Thyroid gland (tissue), 4 donors: ENCODE measurements around the gene CTDSP2. TPM values are rescaled to one million over a fixed set of nuclear protein-coding genes. Genes with fewer than 3 reads are reported as not detected.

Experiments
- DNase-seq, 2 donors: peaks; one replicate each; pipeline ENCODE4 v3.0.0-alpha.2; 2019
- H3K27ac ChIP-seq, 3 donors: fragments of 200-600 bp; sonication (generic); 1 replicate in 2 of 3; 2 replicates in 1 of 3; pipeline ENCODE4 v1.5.1; 2016 to 2019; ENCODE audit warnings: mild to moderate bottlenecking in 1 of 3, moderate library complexity in 1 of 3
- H3K27me3 ChIP-seq: fragments of 200-600 bp; sonication (generic); one replicate; pipeline ENCODE4 v1.5.1; 2019
- H3K36me3 ChIP-seq, 2 donors: fragments of 200-600 bp; sonication (generic); one replicate each; pipeline ENCODE4 v1.5.1; 2016 to 2019
- H3K4me1 ChIP-seq, 2 donors: fragments of 200-600 bp; sonication (generic); one replicate each; pipeline ENCODE4 v1.5.1; 2017 to 2019
- H3K4me3 ChIP-seq, 3 donors: fragments of 200-600 bp; sonication (generic); replicated peaks in 1 of 3; 1 replicate in 2 of 3; 2 replicates in 1 of 3; pipeline ENCODE4 v1.5.1; 2016; ENCODE audit warnings: mild to moderate bottlenecking in 1 of 3
- H3K9me3 ChIP-seq: fragments of 200-600 bp; sonication (generic); one replicate; pipeline ENCODE4 v1.5.1; 2017
- POLR2A ChIP-seq, 2 donors: fragments of 450-650 bp; IDR thresholded peaks; one replicate each; pipeline ENCODE4 v1.6.1; 2017; ENCODE audit warnings: antibody characterized with exemption in 2 of 2, mild to moderate bottlenecking in 2 of 2, moderate library complexity in 1 of 2
- WGBS, 2 donors: methylation state at CpG; one replicate each; pipeline ENCODE4 v1.1.5; 2017; 5-methylcytosine and 5-hydroxymethylcytosine counted together
- intact Hi-C: fragments of 100-400 bp; cut with DNase I; formaldehyde crosslinking; loops from one replicate; pipeline ENCODE4 v1.15.1; 2023
- microRNA counts, 2 donors: library from miRNA; unstranded; fragments of <30 nt; microRNA quantifications; one replicate each; lab custom pipeline; 2016 to 2017
- microRNA-seq: library from miRNA; unstranded; fragments of <30 nt; microRNA quantifications from one replicate; pipeline ENCODE4, GENCODE V29; 2016
- small RNA-seq: library from RNA; depleted of rRNA; stranded (forward); fragments of <200 nt; gene quantifications from one replicate; pipeline ENCODE3, GENCODE V24; 2016
- total RNA-seq, 4 donors: library from RNA; depleted of rRNA; stranded (reverse); fragments of >200 nt; gene quantifications; one replicate each; pipeline ENCODE4 v1.2.3, GENCODE V29; 2016
- TF ChIP-seq, protein P1 (sequence below), 6 experiments: fragments of 200-600 bp in 3 of 6; fragments of 450-650 bp in 3 of 6; sonication (generic) in 3 of 6; IDR thresholded peaks; one replicate each; pipeline ENCODE4 v1.5.1; 2016 to 2019; ENCODE audit warnings: antibody characterized with exemption in 6 of 6, mild to moderate bottlenecking in 2 of 6, inconsistent platforms in 1 of 6, moderate library complexity in 1 of 6

CTDSP2 gene
- total RNA-seq, 4 donors from 2014 or later = 91.5 to 190 (median 138) TPM

GRCh38 chr12:57771873-57772428 lies 74.6 kb downstream of the CTDSP2 start, which contains the start of gene METTL1:
TSS of gene METTL1 (minus strand) at chr12:57772105. CDS start at chr12:57772083, 22 bp downstream.
- WGBS, 2 donors = 0 to 1% methylated on average over 23 to 25 of the region's 28 CpGs
- H3K27me3 ChIP-seq = no peaks in the 10 kb centered on the region
- peak within 1 kb of the TSS; percentile 29 to 52 (median 51) for H3K4me3 ChIP-seq
- no peaks in the 10 kb centered on the region for H3K36me3 ChIP-seq
- peak; percentile 96 for DNase-seq
- TF ChIP-seq, protein P1, sequence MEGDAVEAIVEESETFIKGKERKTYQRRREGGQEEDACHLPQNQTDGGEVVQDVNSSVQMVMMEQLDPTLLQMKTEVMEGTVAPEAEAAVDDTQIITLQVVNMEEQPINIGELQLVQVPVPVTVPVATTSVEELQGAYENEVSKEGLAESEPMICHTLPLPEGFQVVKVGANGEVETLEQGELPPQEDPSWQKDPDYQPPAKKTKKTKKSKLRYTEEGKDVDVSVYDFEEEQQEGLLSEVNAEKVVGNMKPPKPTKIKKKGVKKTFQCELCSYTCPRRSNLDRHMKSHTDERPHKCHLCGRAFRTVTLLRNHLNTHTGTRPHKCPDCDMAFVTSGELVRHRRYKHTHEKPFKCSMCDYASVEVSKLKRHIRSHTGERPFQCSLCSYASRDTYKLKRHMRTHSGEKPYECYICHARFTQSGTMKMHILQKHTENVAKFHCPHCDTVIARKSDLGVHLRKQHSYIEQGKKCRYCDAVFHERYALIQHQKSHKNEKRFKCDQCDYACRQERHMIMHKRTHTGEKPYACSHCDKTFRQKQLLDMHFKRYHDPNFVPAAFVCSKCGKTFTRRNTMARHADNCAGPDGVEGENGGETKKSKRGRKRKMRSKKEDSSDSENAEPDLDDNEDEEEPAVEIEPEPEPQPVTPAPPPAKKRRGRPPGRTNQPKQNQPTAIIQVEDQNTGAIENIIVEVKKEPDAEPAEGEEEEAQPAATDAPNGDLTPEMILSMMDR (IDR thresholded peaks at IDR 0.05) = peak in 1 of 6 experiments; percentile 31
- TF ChIP-seq POLR2A (IDR thresholded peaks at IDR 0.05) = peak in 1 of 2 donors; percentile 55
- H3K27ac ChIP-seq = peak within 1 kb of the TSS; percentile 82 to 95 (median 85)
- intact Hi-C loops = no loop called here
- H3K9me3 ChIP-seq = no peaks in the 10 kb centered on the region
- peaks cover 18 to 37% of the 10 kb centered on the region in 2 donors for H3K4me1 ChIP-seq

- DNase-seq = peak; percentile 89 to 93
- intact Hi-C loops = no loop called here
- Histone ChIP-seq H3K9me3 (no peaks in the 10 kb centered on the region), H3K36me3 (no peaks in the 10 kb centered on the region), H3K4me1 (peaks cover 24 to 42% of the 10 kb centered on the region in 2 donors), H3K27me3 (no peaks in the 10 kb centered on the region), H3K4me3 (peak overlapping the region; percentile 29 to 52 (median 51)), H3K27ac (peak overlapping the region; percentile 19 to 85 (median 82))
- TF ChIP-seq, protein P1 (IDR thresholded peaks at IDR 0.05) = no peak
- TF ChIP-seq POLR2A (IDR thresholded peaks at IDR 0.05) = no peak
- WGBS, 2 donors = 3 to 7% methylated on average over 16 of the region's 16 CpGs
Observed at GRCh38 chr12:57771236-57771872, 75.2 kb downstream of the CTDSP2 start.

DNA sequence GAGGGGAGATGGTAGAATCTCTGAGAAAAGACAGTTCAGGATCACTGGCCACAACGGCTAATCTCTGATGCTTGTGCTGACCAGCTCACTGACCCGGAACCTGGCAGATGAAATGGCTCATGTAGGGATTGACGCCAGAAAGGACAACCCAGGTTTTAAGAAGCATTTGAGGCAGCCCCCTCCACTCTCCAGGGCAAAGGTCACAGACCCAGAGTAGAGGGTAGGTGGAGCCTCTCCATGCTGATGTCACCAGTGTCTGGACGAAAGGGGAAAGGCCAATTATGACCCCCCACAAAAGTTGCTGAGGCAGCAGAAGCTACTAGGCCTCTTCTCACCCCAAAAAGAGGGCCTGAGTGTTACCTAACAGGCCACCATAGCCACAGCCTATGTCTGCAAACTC lies 75.8 kb downstream of the CTDSP2 start:
- Histone ChIP-seq H3K36me3 (no peaks in the 10 kb centered on the region), H3K27me3 (no peaks in the 10 kb centered on the region), H3K27ac (no peak overlapping the region), H3K9me3 (no peaks in the 10 kb centered on the region), H3K4me1 (peaks cover 30 to 47% of the 10 kb centered on the region in 2 donors), H3K4me3 (no peak overlapping the region)
- TF ChIP-seq, protein P1 (IDR thresholded peaks at IDR 0.05) = no peak
- TF ChIP-seq POLR2A (IDR thresholded peaks at IDR 0.05) = no peak
- no peak for DNase-seq
- intact Hi-C loops = no loop called here
- 66 to 69% methylated on average over 4 of the region's 4 CpGs for WGBS, 2 donors

MicroRNA genes within 50 kb of the gene (microRNA counts, 767-probe panel; counts per million panel counts)
- microRNA hsa-miR-26a-5p (lab: Ali Mortazavi, UCI) = 4,644 to 8,214 counts per million in 2 donors

Small RNA genes within 50 kb of the gene (microRNA-seq; reads per million reads assigned to microRNA genes)
- 218 reads per million, percentile 61 among the genes with 10 or more reads in this experiment for gene MIR26A2

Small RNA genes within 50 kb of the gene (small RNA-seq; reads per million reads assigned to genes)
- gene MIR26A2 (0.85 reads per million), gene RNU6-1083P (not detected)

Other genes with a start within 250 kb of the CTDSP2 start
- 10 to 100 TPM; 29.2 to 42.0 (median 33.9) TPM for gene DTX3, start 241.9 kb downstream of the CTDSP2 start, total RNA-seq
- 10 to 100 TPM in 1 of 4 donors, 1 to 10 TPM in 3; 3.3 to 25.8 (median 3.9) TPM for gene ARHGEF25, start 235.3 kb downstream of the CTDSP2 start, total RNA-seq
- 1 to 10 TPM in 3 of 4 donors, under 1 TPM in 1; 0.88 to 7.9 (median 2.2) TPM for gene B4GALNT1, start 213.5 kb downstream of the CTDSP2 start, total RNA-seq
- 100 to 1,000 TPM; 262 to 393 (median 286) TPM for gene OS9, start 152.6 kb downstream of the CTDSP2 start, total RNA-seq
- gene AGAP2, start 108.0 kb downstream of the CTDSP2 start, total RNA-seq = 1 to 10 TPM in 1 of 4 donors, under 1 TPM in 3; 0.45 to 1.3 (median 0.80) TPM
- 100 to 1,000 TPM; 110 to 166 (median 137) TPM for gene TSPAN31, start 101.7 kb downstream of the CTDSP2 start, total RNA-seq
- 100 to 1,000 TPM in 3 of 4 donors, 10 to 100 TPM in 1; 95.2 to 137 (median 113) TPM for gene CDK4, start 94.4 kb downstream of the CTDSP2 start, total RNA-seq
- 10 to 100 TPM; 17.5 to 25.1 (median 21.4) TPM for gene MARCHF9, start 91.6 kb downstream of the CTDSP2 start, total RNA-seq
- gene CYP27B1, start 79.7 kb downstream of the CTDSP2 start, total RNA-seq = 10 to 100 TPM in 2 of 4 donors, 1 to 10 TPM in 2; 2.7 to 13.0 (median 10.0) TPM
- 10 to 100 TPM in 3 of 4 donors, 1 to 10 TPM in 1; 7.9 to 24.5 (median 13.1) TPM for gene METTL1, start 74.6 kb downstream of the CTDSP2 start, total RNA-seq
- 10 to 100 TPM; 12.1 to 20.4 (median 16.5) TPM for gene EEF1AKMT3, start 74.1 kb downstream of the CTDSP2 start, total RNA-seq
- gene TSFM, start 63.9 kb downstream of the CTDSP2 start, total RNA-seq = 10 to 100 TPM; 19.4 to 32.0 (median 25.5) TPM
- gene AVIL, start 28.0 kb downstream of the CTDSP2 start, total RNA-seq = 10 to 100 TPM in 1 of 4 donors, 1 to 10 TPM in 3; 5.1 to 15.7 (median 7.8) TPM
- gene ATP23, start 94.8 kb upstream of the CTDSP2 start, total RNA-seq = 10 to 100 TPM in 3 of 4 donors, 1 to 10 TPM in 1; 1.9 to 13.4 (median 11.1) TPM